HT1080 (cell line): ENCODE measurements around the gene SRP54. TPM values are rescaled to one million over a fixed set of nuclear protein-coding genes. Genes with fewer than 3 reads are reported as not detected.
"Not testable (repeated sequence)": the region's sequence is repeated elsewhere in the genome, so short reads cannot be mapped to it uniquely, and the experiment has no call there.

ENCODE experiments used
- DNase-seq: peaks from one replicate; pipeline ENCODE4 v3.0.0-alpha.2; 2015; ENCODE audit warnings: low read depth
- total RNA-seq: library from RNA; depleted of rRNA; stranded (reverse); fragments of >200 nt; shearing (Covaris generic); gene quantifications from 2 replicates; pipeline ENCODE4 v1.2.3, GENCODE V29; 2014; rRNA removed

Gene SRP54
- total RNA-seq, 1 experiment from 2014 or later = 66.1 TPM

GRCh38 chr14:35046048-35046750, 63.4 kb downstream of the SRP54 start, which contains the start of gene FAM177A1:
Gene FAM177A1, plus strand, starts transcription at chr14:35046272. Its CDS starts 192 bp downstream, at chr14:35046464.
- DNase-seq = peak; percentile 95

- no peak for DNase-seq
Observed at GRCh38 chr14:35046751-35047536, 64.2 kb downstream of the SRP54 start.

GRCh38 chr14:35047976-35048513, 65.3 kb downstream of the SRP54 start:
- no peak for DNase-seq

- DNase-seq = peak; percentile 63
Observed at GRCh38 chr14:35050652-35051051, 67.9 kb downstream of the SRP54 start.

GRCh38 chr14:35051796-35052195, 69.0 kb downstream of the SRP54 start:
- no peak for DNase-seq

GRCh38 chr14:35052637-35053036, 69.8 kb downstream of the SRP54 start:
- no peak for DNase-seq

- peak; percentile 48 for DNase-seq
Observed at GRCh38 chr14:35061113-35061791, 78.5 kb downstream of the SRP54 start.

GRCh38 chr14:35065731-35066130, 82.9 kb downstream of the SRP54 start:
- not testable (repeated sequence) for DNase-seq

GRCh38 chr14:35068238-35069012, 85.6 kb downstream of the SRP54 start:
- no peak for DNase-seq

GRCh38 chr14:35072226-35072625, 89.4 kb downstream of the SRP54 start:
- no peak for DNase-seq

GRCh38 chr14:35073486-35073885, 90.7 kb downstream of the SRP54 start:
- DNase-seq = no peak

- DNase-seq = no peak
Observed at GRCh38 chr14:35078082-35078481, 95.3 kb downstream of the SRP54 start.

Other genes with a start within 250 kb of the SRP54 start
- 24.5 and 27.4 TPM in 2 replicates for gene BAZ1A, start 107.6 kb upstream of the SRP54 start, total RNA-seq
- gene FAM177A1, start 63.3 kb downstream of the SRP54 start, total RNA-seq = 32.7 and 47.5 TPM in 2 replicates
- gene PPP2R3C, start 139.0 kb downstream of the SRP54 start, total RNA-seq = 20.8 and 24.2 TPM in 2 replicates
- 28.0 and 33.3 TPM in 2 replicates for gene PRORP, start 139.6 kb downstream of the SRP54 start, total RNA-seq